GM19324 (cell line): ENCODE measurements around the gene SCAF4.

ENCODE experiments used
- ATAC-seq: cut with Tn5 transposase; IDR thresholded peaks from one replicate; pipeline ENCODE4 v1.9.1; 2021; ENCODE audit warnings: mild to moderate bottlenecking, moderate library complexity; ENCODE audit not compliant: unreplicated experiment, low FRiP score

Gene SCAF4

GRCh38 chr21:31714741-31715365 lies 17.1 kb downstream of the SCAF4 start:
- ATAC-seq = no peak

GRCh38 chr21:31713973-31714740 lies 17.8 kb downstream of the SCAF4 start:
- no peak for ATAC-seq

DNA sequence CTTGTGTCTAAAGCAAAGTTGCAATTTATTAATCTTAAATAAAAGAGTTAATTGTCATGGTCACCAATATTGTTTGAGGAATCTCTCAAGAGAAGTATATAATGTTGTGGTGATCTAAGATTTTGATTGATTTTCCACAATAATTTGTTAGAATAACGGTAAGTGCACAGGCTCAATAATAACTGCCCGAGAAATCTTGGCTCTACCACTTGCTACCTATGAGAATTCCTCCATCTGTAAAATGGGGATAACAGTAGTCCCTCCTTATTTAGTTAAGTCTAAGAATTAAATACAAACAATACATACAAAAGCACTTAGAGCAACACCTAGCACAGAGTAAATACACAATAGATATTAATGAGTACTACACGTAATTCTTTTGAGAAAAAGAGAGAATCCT lies 18.8 kb downstream of the SCAF4 start:
- no peak for ATAC-seq

GRCh38 chr21:31711745-31712285 lies 20.1 kb downstream of the SCAF4 start:
- ATAC-seq = no peak

- ATAC-seq = no peak
Measured at GRCh38 chr21:31711326-31711725, 20.6 kb downstream of the SCAF4 start.

DNA sequence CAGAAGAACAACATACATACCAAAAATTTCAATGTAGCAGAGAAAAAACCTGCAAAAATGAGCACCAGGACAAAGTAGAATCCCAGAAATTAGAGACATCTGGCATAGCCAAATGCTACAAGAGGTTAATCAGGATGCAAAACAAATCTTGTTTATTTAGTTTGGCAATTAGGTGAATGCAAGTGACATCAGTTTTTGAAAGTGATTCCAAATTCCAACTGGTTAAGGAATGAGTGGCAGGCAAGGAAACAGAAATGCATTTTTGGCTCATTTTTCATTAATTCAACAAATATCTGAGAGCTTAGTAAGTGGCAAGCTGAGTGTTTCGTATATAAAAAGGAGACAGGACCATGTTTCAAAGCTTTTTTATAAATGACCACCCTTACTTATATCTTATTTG lies 21.3 kb downstream of the SCAF4 start:
- ATAC-seq = no peak

GRCh38 chr21:31708541-31708940 lies 23.4 kb downstream of the SCAF4 start:
- ATAC-seq = no peak

GRCh38 chr21:31707499-31707898 lies 24.4 kb downstream of the SCAF4 start:
- ATAC-seq = no peak

- no peak for ATAC-seq
Measured at GRCh38 chr21:31706562-31706961, 25.4 kb downstream of the SCAF4 start.

DNA sequence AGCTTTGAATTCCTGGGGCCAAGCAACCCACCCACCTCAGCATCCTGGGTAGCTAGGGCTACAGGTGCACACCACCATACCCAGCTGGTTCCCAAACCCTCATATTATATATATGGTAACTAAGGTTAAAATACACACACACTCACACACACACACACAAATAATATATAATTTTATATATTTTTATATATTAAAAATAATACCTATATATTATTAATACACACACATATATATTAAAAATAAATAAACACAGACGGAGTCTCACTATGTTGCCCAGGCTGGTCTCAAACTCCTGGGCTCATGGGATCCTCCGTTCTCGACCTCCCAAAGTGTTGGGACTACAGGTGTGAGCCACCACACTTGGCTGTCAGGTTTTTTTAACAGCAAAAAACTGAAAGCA lies 31.9 kb downstream of the SCAF4 start:
- no peak for ATAC-seq

DNA sequence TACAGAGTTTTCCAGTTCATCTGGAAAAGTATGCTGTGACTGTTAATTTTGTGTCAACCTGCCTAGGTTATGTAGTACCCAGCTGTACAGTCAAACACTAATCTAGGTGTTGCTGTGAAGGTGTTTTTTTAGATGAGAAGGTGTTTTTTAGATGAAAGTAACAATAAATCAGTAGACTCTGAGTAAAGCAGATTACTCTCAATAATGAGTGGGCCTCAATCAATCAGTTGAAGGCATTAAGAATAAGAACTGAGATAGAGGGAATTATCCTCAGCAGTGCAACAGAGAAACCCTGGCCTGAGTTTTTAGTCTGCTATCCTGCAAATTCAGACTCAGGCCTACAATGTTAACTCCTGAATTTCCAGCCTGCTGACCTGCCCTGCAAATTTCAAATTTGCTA lies 33.5 kb downstream of the SCAF4 start:
- ATAC-seq = no peak

DNA sequence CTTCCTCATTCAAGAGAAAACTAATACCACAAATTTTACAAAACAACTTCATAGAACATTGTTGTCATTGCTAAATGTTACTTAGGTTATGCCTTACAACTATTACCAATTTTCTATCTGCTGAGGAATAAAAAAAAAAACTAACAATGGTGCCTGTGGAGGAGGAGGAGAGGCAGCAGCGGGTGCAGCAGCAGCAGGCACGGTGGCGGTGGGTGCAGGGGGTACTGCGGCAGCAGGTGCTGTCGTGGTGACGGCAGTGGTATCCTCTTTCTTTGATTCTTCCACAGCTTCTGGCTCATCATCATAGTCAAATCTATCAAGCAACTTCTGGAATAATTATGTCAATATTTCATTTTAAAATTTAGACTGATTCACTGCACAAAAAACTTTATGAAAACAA lies 35.5 kb downstream of the SCAF4 start:
- no peak for ATAC-seq

DNA sequence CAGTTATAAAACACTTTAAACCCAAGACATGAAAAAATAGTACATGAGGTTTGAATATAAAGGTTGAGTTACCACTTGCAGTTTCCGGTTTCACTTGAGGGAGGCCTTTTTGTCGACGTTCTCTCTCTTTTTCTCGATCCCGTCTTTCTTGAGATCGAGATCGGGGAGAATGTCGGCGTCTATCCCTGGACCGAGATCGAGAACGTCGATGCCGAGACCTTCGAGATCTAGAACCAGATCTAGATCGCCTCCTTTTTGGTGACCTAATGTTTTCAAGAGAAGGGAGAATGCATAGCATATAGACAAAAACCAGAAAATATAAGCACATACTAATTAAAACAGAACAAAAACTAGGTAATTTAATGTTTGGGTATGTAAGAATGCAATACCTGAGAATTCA lies 38.7 kb downstream of the SCAF4 start:
- no peak for ATAC-seq

GRCh38 chr21:31688603-31689368 lies 43.1 kb downstream of the SCAF4 start:
- ATAC-seq = no peak

DNA sequence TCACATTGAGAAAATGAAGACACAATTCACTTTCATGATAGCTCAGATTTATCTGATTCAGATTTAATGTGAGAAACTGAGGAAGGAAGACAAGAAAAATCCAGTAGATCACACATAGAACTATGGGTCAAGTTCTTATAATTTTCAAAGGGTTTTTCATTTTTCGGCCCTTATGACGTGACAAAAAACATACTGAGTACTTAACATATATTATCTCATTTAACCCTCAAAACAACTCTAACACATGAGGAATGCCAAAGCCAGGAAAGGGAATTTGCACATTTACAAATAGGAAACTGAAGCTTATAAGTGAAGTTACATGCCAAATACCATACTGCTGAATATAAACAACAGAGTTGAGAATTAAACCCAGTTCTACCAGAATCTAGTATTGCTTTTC lies 44.8 kb downstream of the SCAF4 start:
- ATAC-seq = no peak

GRCh38 chr21:31686272-31686915 lies 45.5 kb downstream of the SCAF4 start:
- no peak for ATAC-seq

DNA sequence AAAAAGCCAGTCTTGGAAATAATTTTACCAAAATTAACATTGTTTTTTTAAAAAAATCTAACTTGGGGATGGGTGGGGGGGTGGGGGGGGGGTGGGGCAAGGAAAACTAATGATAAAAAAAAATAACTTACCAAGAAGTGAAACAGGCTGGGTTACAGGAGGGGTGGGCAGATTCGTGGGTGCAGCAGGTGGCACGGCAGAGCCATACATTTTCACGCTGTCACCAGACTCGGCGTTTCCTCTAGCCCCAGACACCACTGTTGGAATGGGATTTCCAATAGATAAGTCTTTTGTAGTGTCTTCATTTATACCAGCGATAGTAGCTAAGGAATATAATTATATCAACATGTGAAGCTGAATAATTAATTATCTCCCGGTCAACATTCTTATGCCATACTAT lies 47.0 kb downstream of the SCAF4 start:
- no peak for ATAC-seq

- ATAC-seq = no peak
Measured at GRCh38 chr21:31683029-31683428, 48.9 kb downstream of the SCAF4 start.

DNA sequence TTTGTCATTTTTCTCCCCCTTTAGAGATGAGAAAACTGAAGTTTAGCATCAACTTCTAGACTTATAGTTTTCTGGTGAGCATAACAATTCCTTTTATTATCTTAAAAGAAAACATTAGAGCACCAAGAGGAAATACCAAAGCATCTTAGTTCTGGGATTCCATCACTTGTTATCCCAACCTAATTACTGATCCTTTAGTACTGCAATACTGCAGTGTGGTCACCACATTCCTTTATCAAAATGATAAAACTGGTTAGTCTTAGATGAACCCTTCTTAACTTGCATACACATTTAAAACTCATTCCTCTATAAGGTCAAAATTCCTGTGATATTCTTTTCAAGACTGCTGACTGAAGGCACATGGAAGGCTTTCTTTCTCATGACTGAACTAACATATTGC lies 49.3 kb downstream of the SCAF4 start:
- ATAC-seq = no peak

DNA sequence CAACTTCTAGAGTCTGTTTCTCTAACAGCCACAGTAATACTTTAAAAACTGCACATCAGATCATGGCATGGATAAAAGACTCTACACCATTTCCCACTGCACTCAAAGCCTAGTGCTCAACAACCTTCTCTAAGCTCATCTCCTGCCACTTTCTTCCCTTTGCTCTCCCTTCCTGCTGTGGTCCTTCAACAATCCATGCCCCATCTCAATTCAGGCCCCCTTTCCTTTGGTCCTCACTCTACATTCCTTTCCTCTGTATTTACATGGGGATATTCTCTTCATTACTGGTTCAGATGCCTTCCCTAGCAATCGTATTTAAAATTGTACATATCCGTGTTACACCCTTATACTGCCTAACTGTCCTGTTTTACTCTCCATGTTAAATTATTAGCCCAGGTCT lies 53.4 kb downstream of the SCAF4 start:
- ATAC-seq = no peak

- ATAC-seq = no peak
Measured at GRCh38 chr21:31677047-31677446, 54.9 kb downstream of the SCAF4 start.
